Panc1 (cell line): ENCODE data around the gene FAM72A.
"Not testable (repeated sequence)": the region's sequence is repeated elsewhere in the genome, so short reads cannot be mapped to it uniquely, and the experiment has no call there.

ENCODE experiments used
- CTCF ChIP-seq: fragments of 450-650 bp; IDR thresholded peaks from 2 replicates; pipeline ENCODE4 v1.5.1; 2017; ENCODE audit warnings: mild to moderate bottlenecking
- POLR2AphosphoS5 ChIP-seq: IDR thresholded peaks from 2 replicates; pipeline ENCODE4 v1.6.1; 2012; ENCODE audit warnings: mild to moderate bottlenecking, low read depth, low read length, moderate library complexity
- REST ChIP-seq, 2 experiments: IDR thresholded peaks; 2 replicates each; pipeline ENCODE4 v1.6.1; 2011 to 2012; ENCODE audit warnings: low read depth in 2 of 2, control low read depth in 1 of 2, low read length in 1 of 2, mild to moderate bottlenecking in 1 of 2, moderate library complexity in 1 of 2; ENCODE audit not compliant: insufficient read depth in 1 of 2

- not testable (repeated sequence) for TF ChIP-seq CTCF; REST (IDR thresholded peaks at IDR 0.05; ENCODE audit: insufficient read depth in 1 of 2, low read depth in 2 of 2, low read length in 1 of 2); POLR2AphosphoS5
Observed at GRCh38 chr1:206240288-206240687, 37.6 kb upstream of the FAM72A start.
